ENCODE measurements around the gene IL9. TPM values are rescaled to one million over a fixed set of nuclear protein-coding genes. Genes with fewer than 3 reads are reported as not detected.

Gene IL9
- total RNA-seq, 1 donor from 2014 or later: not detected

GRCh38 chr5:135880801-135881200 is 14.8 kb downstream of the IL9 start:
- H3K36me3 ChIP-seq: no peaks in the 10 kb centered on the region
- TF ChIP-seq CTCF (IDR thresholded peaks at IDR 0.05): no peak
- no peak overlapping the region for H3K27ac ChIP-seq
- no peak overlapping the region for H3K4me3 ChIP-seq
- DNase-seq (ENCODE audit: low spot score in 2 of 2): peak in 1 of 2 donors; percentile 38
- no peaks in the 10 kb centered on the region for H3K27me3 ChIP-seq
- intact Hi-C loops (cut with DNase I): no loop called here
- H3K4me1 ChIP-seq: no peaks in the 10 kb centered on the region
- H3K9me3 ChIP-seq: no peaks in the 10 kb centered on the region

GRCh38 chr5:135880278-135880677 is 15.4 kb downstream of the IL9 start:
- no peak overlapping the region for H3K27ac ChIP-seq
- H3K4me1 ChIP-seq: no peaks in the 10 kb centered on the region
- intact Hi-C loops (cut with DNase I): no loop called here
- H3K27me3 ChIP-seq: no peaks in the 10 kb centered on the region
- no peaks in the 10 kb centered on the region for H3K36me3 ChIP-seq
- H3K4me3 ChIP-seq: no peak overlapping the region
- no peaks in the 10 kb centered on the region for H3K9me3 ChIP-seq
- DNase-seq (ENCODE audit: low spot score in 2 of 2): peak in 1 of 2 donors; percentile 25
- TF ChIP-seq CTCF (IDR thresholded peaks at IDR 0.05): no peak

- no peak overlapping the region for H3K4me3 ChIP-seq
- DNase-seq (ENCODE audit: low spot score in 2 of 2): no peak
- no peaks in the 10 kb centered on the region for H3K36me3 ChIP-seq
- H3K27ac ChIP-seq: no peak overlapping the region
- no peaks in the 10 kb centered on the region for H3K4me1 ChIP-seq
- no peaks in the 10 kb centered on the region for H3K27me3 ChIP-seq
- intact Hi-C loops (cut with DNase I): no loop called here
- no peaks in the 10 kb centered on the region for H3K9me3 ChIP-seq
- TF ChIP-seq CTCF (IDR thresholded peaks at IDR 0.05): no peak
These were observed 16.1 kb downstream of the IL9 start for GRCh38 chr5:135879591-135879990.

- Histone ChIP-seq H3K36me3 (no peaks in the 10 kb centered on the region), H3K27ac (no peak overlapping the region), H3K4me1 (no peaks in the 10 kb centered on the region), H3K4me3 (no peak overlapping the region), H3K27me3 (no peaks in the 10 kb centered on the region), H3K9me3 (no peaks in the 10 kb centered on the region)
- intact Hi-C loops (cut with DNase I): no loop called here
- no peak for DNase-seq (ENCODE audit: low spot score in 2 of 2)
- no peak for TF ChIP-seq CTCF (IDR thresholded peaks at IDR 0.05)
These were observed 17.5 kb downstream of the IL9 start for GRCh38 chr5:135878156-135878620.

- H3K27ac ChIP-seq: no peak overlapping the region
- no peak for DNase-seq (ENCODE audit: low spot score in 2 of 2)
These were observed 18.0 kb downstream of the IL9 start for GRCh38 chr5:135877570-135878155.

More at GRCh38 chr5:135877570-135878155, 18.0 kb downstream of the IL9 start:
- no peaks in the 10 kb centered on the region for H3K4me1 ChIP-seq
- no peaks in the 10 kb centered on the region for H3K27me3 ChIP-seq
- TF ChIP-seq CTCF (IDR thresholded peaks at IDR 0.05): no peak
- H3K36me3 ChIP-seq: no peaks in the 10 kb centered on the region
- no peak overlapping the region for H3K4me3 ChIP-seq
- intact Hi-C loops (cut with DNase I): no loop called here
- no peaks in the 10 kb centered on the region for H3K9me3 ChIP-seq
